ENCODE data around the gene KIRREL3. TPM values are rescaled to one million over a fixed set of nuclear protein-coding genes. Genes with fewer than 3 reads are reported as not detected.

Gene KIRREL3
- total RNA-seq, 1 donor from 2014 or later, result not detected

DNA sequence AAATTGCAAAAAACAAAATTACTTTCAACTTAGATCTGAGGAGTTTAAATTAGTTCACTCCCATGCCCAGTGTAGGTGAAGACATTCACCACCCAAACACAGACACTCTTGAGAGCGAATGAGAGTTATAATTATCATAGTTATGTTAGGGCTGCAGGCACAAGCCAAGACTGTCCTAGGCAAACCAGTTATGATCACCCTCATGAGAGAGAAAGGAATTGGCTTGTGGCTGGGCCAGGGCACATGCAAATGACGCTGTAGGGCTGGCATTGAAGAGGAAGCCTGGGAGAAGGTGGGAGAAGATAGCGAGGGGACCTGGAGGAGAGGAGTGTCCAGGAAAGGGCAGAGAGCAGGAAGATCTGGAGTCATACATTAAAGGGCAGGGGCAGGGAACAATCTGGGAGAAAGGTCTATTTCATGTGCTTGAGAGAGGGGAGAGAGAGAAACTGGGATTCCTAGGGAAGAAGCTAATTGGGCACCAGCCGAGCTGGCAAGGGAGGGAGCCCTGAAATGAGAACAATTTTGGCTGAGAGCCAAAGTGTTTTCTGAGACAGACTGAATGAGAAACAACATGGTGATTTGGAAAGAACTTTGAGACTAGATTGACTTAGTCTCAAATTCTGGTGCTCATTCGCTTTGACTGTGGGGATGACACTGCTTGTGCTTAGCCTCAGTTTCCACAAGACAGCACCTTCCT lies 279.9 kb downstream of the KIRREL3 start:
- no peaks in the 10 kb centered on the region for H3K36me3 Mint-ChIP-seq (ENCODE audit: low read depth)
- DNase-seq (ENCODE audit: low spot score), result no peak
- no peak overlapping the region for H3K27ac Mint-ChIP-seq
- H3K9me3 Mint-ChIP-seq, result no peaks in the 10 kb centered on the region
- H3K27me3 Mint-ChIP-seq (ENCODE audit: low read depth), result no peaks in the 10 kb centered on the region
- H3K4me3 Mint-ChIP-seq (ENCODE audit: low read depth), result no peak overlapping the region
- no peaks in the 10 kb centered on the region for H3K4me1 Mint-ChIP-seq (ENCODE audit: low read depth)
- intact Hi-C loops (cut with micrococcal nuclease), result no loop called here

DNA sequence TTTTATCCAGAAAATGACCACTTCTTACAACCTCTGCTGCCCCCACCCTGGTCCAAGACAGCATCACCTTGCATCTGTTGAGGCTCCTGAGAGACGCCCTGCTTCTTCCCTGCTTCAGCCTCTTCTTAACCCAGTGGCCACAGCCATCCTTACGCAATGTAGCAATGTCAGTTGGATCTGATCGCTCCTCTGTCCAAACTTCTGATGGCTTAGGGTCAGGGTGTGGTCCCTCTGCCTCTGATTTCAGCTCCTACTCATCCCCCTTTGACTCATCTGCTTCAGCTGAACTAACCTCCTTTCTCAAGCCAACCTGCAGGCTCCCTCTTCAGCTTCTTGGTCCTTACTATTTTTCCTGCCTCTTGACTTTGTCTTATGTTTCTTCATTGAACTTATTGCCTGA lies 280.8 kb downstream of the KIRREL3 start:
- DNase-seq (ENCODE audit: low spot score), result no peak
- intact Hi-C loops (cut with micrococcal nuclease), result no loop called here
- Mint-ChIP-seq H3K9me3 (no peaks in the 10 kb centered on the region), H3K4me3 (ENCODE audit: low read depth) (no peak overlapping the region), H3K4me1 (ENCODE audit: low read depth) (no peaks in the 10 kb centered on the region), H3K27me3 (ENCODE audit: low read depth) (peaks cover 3% of the 10 kb centered on the region), H3K36me3 (ENCODE audit: low read depth) (no peaks in the 10 kb centered on the region), H3K27ac (no peak overlapping the region)

DNA sequence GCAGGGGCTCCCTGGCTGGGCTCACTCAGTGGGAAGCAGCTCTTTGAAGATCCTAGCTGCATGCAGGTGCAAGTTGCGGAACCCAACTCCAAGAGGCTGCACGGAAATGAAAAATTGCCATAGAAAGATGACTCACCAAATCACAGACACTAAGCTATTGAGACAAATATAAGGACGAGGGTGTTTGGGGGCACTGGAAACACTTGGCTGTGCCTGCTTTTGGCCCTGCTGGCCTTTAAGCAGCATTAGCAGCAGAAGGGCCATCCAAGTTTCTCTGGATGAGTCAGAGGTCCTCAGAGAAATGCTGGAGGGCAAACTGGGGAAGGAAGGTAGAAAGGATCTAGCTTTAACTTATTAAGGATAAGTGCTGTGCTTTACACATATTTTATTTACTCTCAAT lies 282.3 kb downstream of the KIRREL3 start:
- intact Hi-C loops (cut with micrococcal nuclease), result no loop called here
- no peaks in the 10 kb centered on the region for H3K4me1 Mint-ChIP-seq (ENCODE audit: low read depth)
- H3K27ac Mint-ChIP-seq, result no peak overlapping the region
- DNase-seq (ENCODE audit: low spot score), result no peak
- H3K9me3 Mint-ChIP-seq, result no peaks in the 10 kb centered on the region
- H3K36me3 Mint-ChIP-seq (ENCODE audit: low read depth), result no peaks in the 10 kb centered on the region
- H3K27me3 Mint-ChIP-seq (ENCODE audit: low read depth), result peaks cover 7% of the 10 kb centered on the region
- no peak overlapping the region for H3K4me3 Mint-ChIP-seq (ENCODE audit: low read depth)

DNA sequence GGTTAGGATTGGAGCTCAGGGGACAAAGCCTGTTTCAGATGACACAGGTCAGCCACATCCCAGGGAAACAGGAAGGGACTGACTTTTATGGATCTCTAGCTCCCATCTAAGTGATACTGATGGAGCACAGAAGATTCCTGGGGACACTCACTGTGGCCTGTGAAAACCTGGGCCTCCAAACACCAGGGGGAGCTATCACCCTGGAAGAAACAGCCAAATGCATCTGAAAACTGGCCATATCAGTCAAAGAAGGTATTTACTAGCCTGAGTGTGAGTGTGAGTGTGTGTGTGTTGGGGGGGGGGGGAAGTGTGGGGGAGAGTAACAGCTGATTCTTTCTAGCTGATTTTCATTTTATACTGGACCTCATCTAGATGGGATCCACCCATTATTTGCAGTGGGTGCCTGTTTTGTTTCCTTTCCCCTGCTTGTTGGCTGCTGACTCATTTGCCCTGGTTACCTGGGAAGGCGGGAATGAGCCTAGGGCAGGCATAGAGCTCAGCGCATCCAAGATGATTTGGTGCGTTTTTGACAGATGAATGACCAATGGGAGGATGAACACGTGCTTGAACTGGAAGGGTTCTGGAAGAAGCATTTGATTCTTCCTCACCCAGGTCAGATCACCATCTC lies 284.0 kb downstream of the KIRREL3 start:
- no peaks in the 10 kb centered on the region for H3K9me3 Mint-ChIP-seq
- peaks cover 16% of the 10 kb centered on the region for H3K27me3 Mint-ChIP-seq (ENCODE audit: low read depth)
- no peak overlapping the region for H3K4me3 Mint-ChIP-seq (ENCODE audit: low read depth)
- intact Hi-C loops (cut with micrococcal nuclease), result loop anchor here (1.0 kb wide), 1 partner anchor 274 kb away; no protein-coding TSS in a partner anchor
- no peaks in the 10 kb centered on the region for H3K4me1 Mint-ChIP-seq (ENCODE audit: low read depth)
- DNase-seq (ENCODE audit: low spot score), result no peak
- H3K36me3 Mint-ChIP-seq (ENCODE audit: low read depth), result no peaks in the 10 kb centered on the region
- H3K27ac Mint-ChIP-seq, result no peak overlapping the region

DNA sequence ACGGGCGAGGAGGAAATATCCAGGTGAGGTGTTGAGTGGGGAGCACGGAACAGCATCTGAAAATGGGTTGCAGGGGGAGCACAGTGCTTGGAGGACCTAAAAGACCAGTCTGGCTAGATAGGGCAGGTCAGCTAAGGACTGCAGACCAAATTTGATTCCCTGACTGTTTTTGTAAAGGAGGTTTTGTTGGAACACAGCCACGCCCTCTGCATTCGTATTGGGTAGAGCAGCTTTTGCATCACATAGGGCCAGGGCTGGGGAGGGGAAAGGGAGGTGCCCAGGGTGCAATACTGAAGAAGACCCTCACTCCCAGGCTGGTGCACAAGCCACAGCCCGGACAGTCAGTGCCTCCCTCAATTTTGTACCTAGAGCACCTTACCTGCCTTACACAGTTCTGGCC lies 286.8 kb downstream of the KIRREL3 start:
- H3K9me3 Mint-ChIP-seq, result no peaks in the 10 kb centered on the region
- H3K4me1 Mint-ChIP-seq (ENCODE audit: low read depth), result no peaks in the 10 kb centered on the region
- DNase-seq (ENCODE audit: low spot score), result no peak
- no peaks in the 10 kb centered on the region for H3K36me3 Mint-ChIP-seq (ENCODE audit: low read depth)
- H3K27me3 Mint-ChIP-seq (ENCODE audit: low read depth), result peaks cover 17% of the 10 kb centered on the region
- no peak overlapping the region for H3K27ac Mint-ChIP-seq
- intact Hi-C loops (cut with micrococcal nuclease), result no loop called here
- H3K4me3 Mint-ChIP-seq (ENCODE audit: low read depth), result no peak overlapping the region

DNA sequence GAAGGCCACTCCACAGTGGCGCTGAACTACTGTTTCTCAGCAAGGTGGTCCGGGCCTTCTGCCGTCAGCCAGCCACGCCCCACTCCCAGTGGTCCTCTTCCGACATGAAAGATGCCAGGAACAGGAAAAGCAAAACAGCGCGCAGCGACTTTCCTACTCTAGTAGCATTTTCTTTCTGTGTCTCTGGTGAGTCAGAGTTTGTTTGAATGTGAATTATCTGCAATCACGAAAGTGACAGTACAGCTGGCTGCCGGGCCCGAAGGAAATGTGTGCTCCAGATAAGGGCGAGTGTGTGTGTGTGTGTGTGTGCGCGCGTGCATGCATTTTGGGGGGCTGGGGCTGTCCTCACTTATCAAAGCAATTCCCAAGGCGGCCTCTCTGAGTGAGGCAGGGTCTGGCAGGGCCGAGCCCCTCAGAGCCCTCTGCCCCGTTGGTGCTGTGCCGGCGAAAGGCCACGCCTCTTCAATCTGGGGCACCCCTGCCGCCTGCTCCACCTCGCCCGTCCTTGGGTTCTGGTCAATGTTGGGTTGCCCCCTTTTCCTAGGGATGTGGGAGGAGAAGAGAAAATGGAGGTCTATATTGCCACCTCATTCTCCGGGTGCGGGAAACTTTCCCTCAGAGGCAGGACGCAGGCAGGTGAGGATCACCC lies 288.5 kb downstream of the KIRREL3 start:
- no peaks in the 10 kb centered on the region for H3K36me3 Mint-ChIP-seq (ENCODE audit: low read depth)
- DNase-seq (ENCODE audit: low spot score), result no peak
- no peaks in the 10 kb centered on the region for H3K9me3 Mint-ChIP-seq
- H3K27ac Mint-ChIP-seq, result no peak overlapping the region
- H3K4me1 Mint-ChIP-seq (ENCODE audit: low read depth), result no peaks in the 10 kb centered on the region
- H3K27me3 Mint-ChIP-seq (ENCODE audit: low read depth), result peaks cover 17% of the 10 kb centered on the region
- H3K4me3 Mint-ChIP-seq (ENCODE audit: low read depth), result no peak overlapping the region
- intact Hi-C loops (cut with micrococcal nuclease), result no loop called here

DNA sequence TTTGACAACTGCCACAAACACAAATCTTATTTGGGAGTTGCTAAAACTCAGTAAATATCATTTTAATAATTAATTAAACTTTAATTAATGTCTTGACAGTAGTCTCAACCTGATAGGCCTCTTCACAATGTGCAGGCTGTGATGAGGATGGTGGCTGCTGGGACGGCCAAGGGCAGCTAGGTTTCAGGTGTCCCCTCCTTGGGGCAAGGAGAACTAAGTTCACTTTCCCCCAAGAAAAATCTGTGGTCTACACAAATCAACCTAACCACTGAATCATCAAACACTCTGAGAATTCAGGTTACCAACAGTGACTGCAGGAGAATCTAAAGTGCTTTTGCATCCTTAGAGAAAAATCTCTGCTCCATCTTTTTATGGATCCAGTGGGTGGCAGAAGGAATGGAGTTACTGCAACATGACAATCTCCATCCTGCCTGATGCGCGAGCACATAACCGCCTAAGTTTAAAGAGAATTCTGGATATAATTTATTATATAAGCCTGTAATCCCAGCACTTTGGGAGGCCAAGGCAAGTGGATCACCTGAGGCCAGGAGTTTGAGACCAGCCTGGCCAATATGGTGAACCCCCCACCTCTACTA lies 289.7 kb downstream of the KIRREL3 start:
- peaks cover 17% of the 10 kb centered on the region for H3K27me3 Mint-ChIP-seq (ENCODE audit: low read depth)
- H3K9me3 Mint-ChIP-seq, result no peaks in the 10 kb centered on the region
- H3K27ac Mint-ChIP-seq, result no peak overlapping the region
- no peaks in the 10 kb centered on the region for H3K4me1 Mint-ChIP-seq (ENCODE audit: low read depth)
- H3K4me3 Mint-ChIP-seq (ENCODE audit: low read depth), result no peak overlapping the region
- no peak for DNase-seq (ENCODE audit: low spot score)
- intact Hi-C loops (cut with micrococcal nuclease), result no loop called here
- H3K36me3 Mint-ChIP-seq (ENCODE audit: low read depth), result no peaks in the 10 kb centered on the region

DNA sequence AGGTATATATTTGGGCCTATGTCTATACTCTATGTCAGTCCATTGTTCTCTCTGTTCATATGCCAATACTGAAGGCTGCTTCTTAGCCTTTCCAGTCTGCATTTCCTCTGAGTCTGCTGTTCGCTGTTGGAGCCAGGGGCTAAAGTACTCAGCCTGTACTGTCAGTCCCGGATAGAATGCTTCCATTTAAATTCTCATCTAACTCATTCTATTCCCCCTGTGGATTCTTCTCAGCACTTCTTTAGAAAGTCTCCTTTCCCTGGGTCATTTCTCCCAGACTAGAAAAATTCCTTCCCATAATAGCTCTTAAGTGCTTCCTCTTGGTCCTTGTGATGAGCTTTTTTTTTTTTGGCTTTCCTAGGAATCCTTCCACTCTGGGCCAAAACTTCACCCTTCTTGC lies 293.1 kb downstream of the KIRREL3 start:
- Mint-ChIP-seq H3K36me3 (ENCODE audit: low read depth) (no peaks in the 10 kb centered on the region), H3K4me1 (ENCODE audit: low read depth) (no peaks in the 10 kb centered on the region), H3K4me3 (ENCODE audit: low read depth) (no peak overlapping the region), H3K27ac (no peak overlapping the region), H3K9me3 (no peaks in the 10 kb centered on the region), H3K27me3 (ENCODE audit: low read depth) (peaks cover 6% of the 10 kb centered on the region)
- intact Hi-C loops (cut with micrococcal nuclease), result no loop called here
- DNase-seq (ENCODE audit: low spot score), result no peak

DNA sequence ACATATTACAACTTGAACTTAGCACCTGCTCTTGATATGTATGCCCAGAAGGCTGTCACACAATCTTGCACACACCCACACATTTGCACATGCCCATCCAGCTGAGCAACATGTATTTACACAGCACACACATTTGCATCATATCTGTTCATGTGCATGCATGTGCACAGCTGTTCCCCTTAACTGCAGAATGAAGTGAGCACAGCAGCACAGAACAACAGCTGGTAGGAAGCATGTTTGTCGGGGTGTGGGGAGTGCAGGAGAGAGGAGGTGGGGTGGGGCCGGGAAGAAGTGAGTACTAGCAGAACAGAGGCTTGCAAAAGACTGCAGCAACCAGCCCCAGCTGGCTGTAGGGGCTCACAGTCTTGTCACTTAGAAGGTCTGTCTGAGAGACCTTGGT lies 296.5 kb downstream of the KIRREL3 start:
- H3K36me3 Mint-ChIP-seq (ENCODE audit: low read depth), result no peaks in the 10 kb centered on the region

DNA sequence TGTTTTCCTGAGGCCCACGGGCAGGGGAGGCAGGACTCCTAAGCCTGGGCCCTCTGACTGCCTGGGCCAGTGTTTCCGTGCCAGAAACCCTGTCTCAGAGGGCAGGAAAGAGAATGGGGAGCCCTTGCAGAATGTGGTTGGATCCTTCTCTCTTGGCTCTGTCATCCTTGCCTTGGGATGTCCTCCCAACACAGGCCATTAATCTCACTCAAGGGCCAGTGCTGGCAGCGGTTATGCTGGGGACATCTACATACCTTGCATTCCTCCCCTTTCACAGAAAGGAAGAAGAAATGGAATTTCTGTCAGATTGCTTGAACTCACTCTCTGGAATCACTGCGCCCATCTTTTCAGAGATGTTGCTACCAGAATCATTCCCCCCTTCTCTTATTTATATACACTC lies 296.9 kb downstream of the KIRREL3 start:
- DNase-seq (ENCODE audit: low spot score), result no peak
- no peak overlapping the region for H3K4me3 Mint-ChIP-seq (ENCODE audit: low read depth)
- H3K9me3 Mint-ChIP-seq, result no peaks in the 10 kb centered on the region
- no peaks in the 10 kb centered on the region for H3K36me3 Mint-ChIP-seq (ENCODE audit: low read depth)
- H3K4me1 Mint-ChIP-seq (ENCODE audit: low read depth), result no peaks in the 10 kb centered on the region
- H3K27ac Mint-ChIP-seq, result no peak overlapping the region
- intact Hi-C loops (cut with micrococcal nuclease), result no loop called here
- no peaks in the 10 kb centered on the region for H3K27me3 Mint-ChIP-seq (ENCODE audit: low read depth)

More for the DNA sequence above, 296.5 kb downstream of the KIRREL3 start:
- Mint-ChIP-seq H3K27me3 (ENCODE audit: low read depth) (no peaks in the 10 kb centered on the region), H3K9me3 (no peaks in the 10 kb centered on the region), H3K27ac (no peak overlapping the region), H3K4me3 (ENCODE audit: low read depth) (no peak overlapping the region), H3K4me1 (ENCODE audit: low read depth) (no peaks in the 10 kb centered on the region)
- intact Hi-C loops (cut with micrococcal nuclease), result no loop called here
- DNase-seq (ENCODE audit: low spot score), result no peak

DNA sequence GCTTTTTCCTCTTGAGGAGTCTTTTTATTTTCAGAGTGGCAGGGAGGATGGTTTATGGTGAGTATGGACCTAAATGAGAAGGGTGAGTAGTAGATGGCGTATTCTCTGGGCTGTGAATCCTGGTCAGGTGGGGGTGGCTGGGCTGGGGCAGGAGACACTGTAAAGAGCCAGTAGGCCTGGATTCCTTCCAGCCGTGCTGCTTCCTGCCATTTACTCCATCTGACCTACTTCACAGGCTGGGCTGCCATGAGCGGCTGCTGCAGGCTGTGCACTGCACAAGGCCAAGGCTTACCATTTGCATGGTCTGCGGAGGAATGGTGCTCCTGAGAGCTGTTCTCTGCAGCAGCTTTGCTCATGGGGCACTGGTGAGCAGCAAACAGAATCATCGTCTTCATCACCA lies 297.6 kb downstream of the KIRREL3 start:
- Mint-ChIP-seq H3K36me3 (ENCODE audit: low read depth) (no peaks in the 10 kb centered on the region), H3K9me3 (no peaks in the 10 kb centered on the region), H3K4me3 (ENCODE audit: low read depth) (no peak overlapping the region), H3K27me3 (ENCODE audit: low read depth) (no peaks in the 10 kb centered on the region), H3K4me1 (ENCODE audit: low read depth) (no peaks in the 10 kb centered on the region), H3K27ac (no peak overlapping the region)
- intact Hi-C loops (cut with micrococcal nuclease), result no loop called here
- DNase-seq (ENCODE audit: low spot score), result no peak

DNA sequence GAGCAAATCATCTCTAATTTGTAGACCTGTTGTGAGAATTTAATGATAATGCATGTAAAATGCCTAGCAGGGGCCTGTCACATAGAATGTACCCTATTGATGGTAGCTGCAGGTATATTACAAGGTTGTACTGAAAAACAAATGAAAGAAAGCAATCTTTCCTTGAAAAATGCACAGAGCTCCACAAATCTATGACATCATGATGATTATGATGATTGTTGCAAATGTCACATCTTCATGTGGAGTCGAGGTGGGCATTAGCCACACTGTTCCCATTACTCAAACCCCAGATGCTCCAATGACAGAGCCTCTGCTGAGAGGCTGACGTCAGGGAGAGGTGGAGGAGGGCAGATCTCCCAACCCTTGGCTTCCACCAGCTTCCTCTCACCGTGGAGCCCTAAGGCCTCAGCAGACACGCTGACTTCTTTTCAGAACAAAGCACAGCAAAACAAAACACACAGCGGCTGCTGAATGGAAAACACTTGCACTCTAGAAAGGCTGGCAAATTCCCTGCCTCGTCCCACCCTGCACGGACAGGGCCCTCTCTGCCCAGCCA lies 298.3 kb downstream of the KIRREL3 start:
- Mint-ChIP-seq H3K4me3 (ENCODE audit: low read depth) (no peak overlapping the region), H3K9me3 (no peaks in the 10 kb centered on the region), H3K27ac (no peak overlapping the region), H3K36me3 (ENCODE audit: low read depth) (no peaks in the 10 kb centered on the region), H3K4me1 (ENCODE audit: low read depth) (no peaks in the 10 kb centered on the region), H3K27me3 (ENCODE audit: low read depth) (no peaks in the 10 kb centered on the region)
- intact Hi-C loops (cut with micrococcal nuclease), result no loop called here
- DNase-seq (ENCODE audit: low spot score), result no peak

DNA sequence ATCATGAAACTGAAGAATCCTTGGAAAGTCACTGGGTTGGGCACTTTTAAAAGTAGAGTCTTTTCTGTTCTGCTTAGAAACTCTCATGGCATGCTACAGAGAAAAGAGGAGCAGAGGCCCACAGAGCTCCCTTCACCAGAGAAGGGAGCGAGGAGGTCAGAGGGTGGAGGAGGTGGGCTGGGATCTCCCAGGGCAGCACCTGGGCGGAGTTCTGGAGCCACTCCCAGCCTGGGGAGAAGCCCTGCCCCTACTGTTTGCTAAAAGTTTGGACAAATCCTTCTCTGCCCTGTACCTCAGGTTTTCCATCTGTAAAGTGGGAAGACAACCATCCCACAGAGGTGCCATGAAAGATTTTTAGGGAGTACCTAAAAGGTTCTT lies 299.1 kb downstream of the KIRREL3 start:
- Mint-ChIP-seq H3K27me3 (ENCODE audit: low read depth) (no peaks in the 10 kb centered on the region), H3K27ac (no peak overlapping the region), H3K4me3 (ENCODE audit: low read depth) (no peak overlapping the region), H3K9me3 (no peaks in the 10 kb centered on the region), H3K36me3 (ENCODE audit: low read depth) (no peaks in the 10 kb centered on the region), H3K4me1 (ENCODE audit: low read depth) (no peaks in the 10 kb centered on the region)
- no peak for DNase-seq (ENCODE audit: low spot score)
- intact Hi-C loops (cut with micrococcal nuclease), result no loop called here
